Osteocyte (in vitro differentiated cells): ENCODE measurements around the gene CCDC150. TPM values are rescaled to one million over a fixed set of nuclear protein-coding genes. Genes with fewer than 3 reads are reported as not detected.
"Not testable (repeated sequence)": the region's sequence is repeated elsewhere in the genome, so short reads cannot be mapped to it uniquely, and the experiment has no call there.

Experiments
- DNase-seq: peaks from one replicate; pipeline ENCODE4 v3.0.0; 2021; ENCODE audit warnings: mixed read lengths; ENCODE audit not compliant: unreplicated experiment; ENCODE audit errors: extremely low spot score
- H3K27ac Mint-ChIP-seq: one replicate; pipeline ENCODE4 v1.8.0; 2021; ENCODE audit warnings: mild to moderate bottlenecking, mixed read lengths; ENCODE audit not compliant: unreplicated experiment
- H3K27me3 Mint-ChIP-seq: one replicate; pipeline ENCODE4 v1.8.0; 2021; ENCODE audit warnings: mixed read lengths; ENCODE audit not compliant: unreplicated experiment
- H3K36me3 Mint-ChIP-seq: one replicate; pipeline ENCODE4 v1.8.0; 2021; ENCODE audit warnings: mixed read lengths; ENCODE audit not compliant: unreplicated experiment
- H3K4me1 Mint-ChIP-seq: one replicate; pipeline ENCODE4 v1.8.0; 2021; ENCODE audit warnings: mixed read lengths; ENCODE audit not compliant: unreplicated experiment
- H3K4me3 Mint-ChIP-seq: one replicate; pipeline ENCODE4 v1.8.0; 2021; ENCODE audit warnings: mild to moderate bottlenecking, moderate library complexity, mixed read lengths; ENCODE audit not compliant: unreplicated experiment
- H3K9me3 Mint-ChIP-seq: one replicate; pipeline ENCODE4 v1.8.0; 2021; ENCODE audit warnings: mixed read lengths; ENCODE audit not compliant: unreplicated experiment
- CTCF ChIP-seq: fragments of 200-600 bp; sonication (generic); IDR thresholded peaks from 2 replicates; pipeline ENCODE4 v1.5.0; 2021; ENCODE audit warnings: antibody characterized with exemption, mild to moderate bottlenecking, moderate library complexity
- total RNA-seq: library from RNA; stranded (reverse); gene quantifications from 2 replicates; pipeline ENCODE4 v1.2.1, GENCODE V29; 2021

CCDC150 gene
- total RNA-seq, 1 donor from 2014 or later: 6.1 TPM

- no peaks in the 10 kb centered on the region for H3K27me3 Mint-ChIP-seq
- H3K36me3 Mint-ChIP-seq: peaks cover 7% of the 10 kb centered on the region
- peaks cover 16% of the 10 kb centered on the region for H3K9me3 Mint-ChIP-seq
- no peak for DNase-seq
- TF ChIP-seq CTCF: no peak
- no peak overlapping the region for H3K4me3 Mint-ChIP-seq
- no peak overlapping the region for H3K27ac Mint-ChIP-seq
- H3K4me1 Mint-ChIP-seq: peaks cover 2% of the 10 kb centered on the region
Measured at GRCh38 chr2:196679368-196679767, 39.9 kb downstream of the CCDC150 start.

- no peak for DNase-seq
- Mint-ChIP-seq H3K36me3 (peaks cover 7% of the 10 kb centered on the region), H3K9me3 (peaks cover 29% of the 10 kb centered on the region), H3K4me1 (no peaks in the 10 kb centered on the region), H3K27me3 (no peaks in the 10 kb centered on the region), H3K27ac (no peak overlapping the region), H3K4me3 (no peak overlapping the region)
- TF ChIP-seq CTCF: no peak
Measured at GRCh38 chr2:196681510-196681909, 42.0 kb downstream of the CCDC150 start.

GRCh38 chr2:196685792-196686191 lies 46.3 kb downstream of the CCDC150 start:
- H3K27me3 Mint-ChIP-seq: no peaks in the 10 kb centered on the region
- H3K36me3 Mint-ChIP-seq: peaks cover 9% of the 10 kb centered on the region
- no peaks in the 10 kb centered on the region for H3K4me1 Mint-ChIP-seq
- TF ChIP-seq CTCF: no peak
- peaks cover 41% of the 10 kb centered on the region for H3K9me3 Mint-ChIP-seq
- no peak for DNase-seq
- no peak overlapping the region for H3K4me3 Mint-ChIP-seq
- H3K27ac Mint-ChIP-seq: no peak overlapping the region

- not testable (repeated sequence) for H3K27ac Mint-ChIP-seq, H3K27me3 Mint-ChIP-seq, H3K4me3 Mint-ChIP-seq, DNase-seq, H3K4me1 Mint-ChIP-seq
- peaks cover 12% of the 10 kb centered on the region for H3K36me3 Mint-ChIP-seq
- peaks cover 44% of the 10 kb centered on the region for H3K9me3 Mint-ChIP-seq
Measured at GRCh38 chr2:196686737-196687136, 47.2 kb downstream of the CCDC150 start.

GRCh38 chr2:196696423-196697079 lies 57.0 kb downstream of the CCDC150 start:
- Mint-ChIP-seq H3K4me3 (no peak overlapping the region), H3K27me3 (no peaks in the 10 kb centered on the region), H3K36me3 (no peaks in the 10 kb centered on the region), H3K4me1 (peaks cover 2% of the 10 kb centered on the region), H3K27ac (no peak overlapping the region), H3K9me3 (no peaks in the 10 kb centered on the region)
- TF ChIP-seq CTCF: no peak
- no peak for DNase-seq
